OCI-LY7 (cell line): ENCODE measurements around the gene OXCT2. TPM values are rescaled to one million over a fixed set of nuclear protein-coding genes. Genes with fewer than 3 reads are reported as not detected.

Experiments used
- BruUV-seq: library from RNA; stranded (reverse); fragments of 400-500 nt; replicated peaks from 2 replicates; lab custom pipeline; 2021; lab: Mats Ljungman, UMichigan
- CTCF ChIA-PET: fragments of 300-600 bp; sonication (Branson Sonifier 250); formaldehyde crosslinking; loops from one replicate; lab custom pipeline; 2022; ENCODE audit warnings: antibody characterized with exemption; ENCODE audit not compliant: unreplicated experiment; lab: Charles Lee
- POLR2A ChIA-PET: fragments of 300-600 bp; sonication (Branson Sonifier 250); formaldehyde crosslinking; loops from one replicate; lab custom pipeline; 2022; ENCODE audit warnings: antibody characterized with exemption; lab: Charles Lee
- DNase-seq: peaks from one replicate; pipeline ENCODE4 v3.0.0-alpha.2; 2015; ENCODE audit warnings: low spot score
- H2AFZ ChIP-seq: fragments of 200-600 bp; sonication (generic), shearing (Covaris generic); 2 replicates; pipeline ENCODE4 v1.6.1; 2014; ENCODE audit warnings: mild to moderate bottlenecking, antibody characterized with exemption, low read length, moderate library complexity
- H3K27ac ChIP-seq: fragments of 200-600 bp; sonication (generic); 2 replicates; pipeline ENCODE4 v1.5.1; 2014; ENCODE audit warnings: mixed run types, low read depth, mild to moderate bottlenecking, moderate library complexity, low read length, inconsistent platforms; ENCODE audit not compliant: poor library complexity, severe bottlenecking
- H3K36me3 ChIP-seq: fragments of 200-600 bp; sonication (generic); 2 replicates; pipeline ENCODE4 v1.6.1; 2014; ENCODE audit warnings: mild to moderate bottlenecking, antibody characterized with exemption, low read length, moderate library complexity, mixed read lengths; ENCODE audit not compliant: insufficient read depth
- H3K4me1 ChIP-seq: fragments of 200-600 bp; sonication (generic); 2 replicates; pipeline ENCODE4 v1.5.1; 2014; ENCODE audit warnings: mild to moderate bottlenecking, low read length; ENCODE audit not compliant: insufficient read depth, poor library complexity, severe bottlenecking
- H3K4me2 ChIP-seq: fragments of 200-600 bp; sonication (generic); 2 replicates; pipeline ENCODE4 v1.6.1; 2014; ENCODE audit warnings: mild to moderate bottlenecking, low read length
- H3K4me3 ChIP-seq: fragments of 200-600 bp; sonication (generic); 2 replicates; pipeline ENCODE4 v1.5.1; 2014; ENCODE audit warnings: mild to moderate bottlenecking, low read depth, low read length; ENCODE audit not compliant: poor library complexity, severe bottlenecking
- H3K79me2 ChIP-seq: fragments of 200-600 bp; sonication (generic); 2 replicates; pipeline ENCODE4 v1.6.1; 2016; ENCODE audit warnings: low read depth, mild to moderate bottlenecking, low read length, moderate library complexity, mixed read lengths; ENCODE audit not compliant: insufficient read depth
- H3K9me2 ChIP-seq: fragments of 200-600 bp; sonication (generic); 2 replicates; pipeline ENCODE4 v1.6.1; 2016; ENCODE audit warnings: mild to moderate bottlenecking, low read length, mixed read lengths; ENCODE audit not compliant: insufficient read depth
- H3K9me3 ChIP-seq: fragments of 200-600 bp; sonication (generic); 2 replicates; pipeline ENCODE4 v1.6.1; 2014; ENCODE audit warnings: mild to moderate bottlenecking, mixed run types, low read length, mixed read lengths
- H4K20me1 ChIP-seq: fragments of 200-600 bp; sonication (generic); 2 replicates; pipeline ENCODE4 v1.6.1; 2014; ENCODE audit warnings: mild to moderate bottlenecking, antibody characterized with exemption, low read length, moderate library complexity, mixed read lengths; ENCODE audit not compliant: insufficient read depth
- CTCF ChIP-seq: fragments of 200-600 bp; sonication (generic); conservative IDR thresholded peaks from 2 replicates; pipeline ENCODE4 v1.5.1; 2014; ENCODE audit warnings: mild to moderate bottlenecking, antibody characterized with exemption, low read length, moderate library complexity, mixed read lengths
- EZH2phosphoT487 ChIP-seq: fragments of 200-600 bp; sonication (generic); IDR thresholded peaks from 2 replicates; pipeline ENCODE4 v1.6.1; 2018; ENCODE audit warnings: low read depth, borderline replicate concordance, mild to moderate bottlenecking, mixed run types, antibody characterized with exemption, low read length, moderate library complexity, mixed read lengths
- intact Hi-C: fragments of 100-400 bp; cut with micrococcal nuclease; formaldehyde crosslinking; loops from one replicate; pipeline ENCODE4 v1.10.0; 2022; ENCODE audit not compliant: unreplicated experiment
- total RNA-seq, 2 experiments: library from RNA; depleted of rRNA in 1 of 2; stranded (reverse); fragments of >200 nt in 1 of 2; shearing (Covaris generic) in 1 of 2; gene quantifications; 2 replicates each; pipeline ENCODE4 v1.2.3, GENCODE V29; 2014 to 2022

The OXCT2 gene
- total RNA-seq, 2 experiments from 2014 or later, result 0.17 to 0.79 TPM

GRCh38 chr1:39726600-39726999 lies 44.5 kb downstream of the OXCT2 start:
- no peak for TF ChIP-seq EZH2phosphoT487
- no peak for TF ChIP-seq CTCF
- no peak for DNase-seq
- no peak overlapping the region for H3K27ac ChIP-seq
- no peaks in the 10 kb centered on the region for H3K4me1 ChIP-seq
- H3K9me2 ChIP-seq, result no peaks in the 10 kb centered on the region
- CTCF ChIA-PET, result no interaction called here
- no peak overlapping the region for H2AFZ ChIP-seq
- H3K36me3 ChIP-seq, result no peaks in the 10 kb centered on the region
- POLR2A ChIA-PET, result interaction anchor here (0.9 kb wide), 1 partner anchor 10 kb away, joined by 3 read pairs; no protein-coding TSS in a partner anchor
- BruUV-seq, result no TSS peak
- H4K20me1 ChIP-seq, result no peaks in the 10 kb centered on the region
- no peak overlapping the region for H3K4me3 ChIP-seq
- intact Hi-C loops, result no loop called here
- H3K9me3 ChIP-seq, result no peaks in the 10 kb centered on the region
- no peaks in the 10 kb centered on the region for H3K79me2 ChIP-seq
- no peak overlapping the region for H3K4me2 ChIP-seq

DNA sequence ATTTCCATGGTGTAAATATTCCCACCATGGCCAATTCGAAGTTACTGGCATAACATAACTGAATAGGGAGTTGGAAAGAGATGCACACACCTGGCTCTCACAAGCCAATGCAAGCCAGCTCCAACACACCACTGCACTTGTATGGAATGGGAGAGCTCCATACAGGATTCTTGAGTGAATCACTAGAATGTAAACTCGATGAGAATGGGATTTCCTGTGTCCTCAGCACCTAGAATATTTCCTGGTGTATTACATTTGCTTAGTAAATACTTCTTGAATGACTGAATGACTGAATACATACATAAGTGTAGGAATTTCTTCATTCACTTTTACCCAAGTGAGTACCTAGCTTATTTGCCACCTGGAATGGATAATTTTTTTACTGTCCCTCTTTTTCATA lies 48.7 kb downstream of the OXCT2 start:
- intact Hi-C loops, result loop anchor here (5.0 kb wide), 1 partner anchor 65 kb away; no protein-coding TSS in a partner anchor
- no peak for DNase-seq
- no peaks in the 10 kb centered on the region for H3K79me2 ChIP-seq
- H4K20me1 ChIP-seq, result no peaks in the 10 kb centered on the region
- H3K9me3 ChIP-seq, result no peaks in the 10 kb centered on the region
- no peak overlapping the region for H3K4me2 ChIP-seq
- ChIA-PET CTCF (no interaction called here), POLR2A (interaction anchor here (0.6 kb wide), 1 partner anchor 16 kb away, joined by 3 read pairs; no protein-coding TSS in a partner anchor)
- no peaks in the 10 kb centered on the region for H3K4me1 ChIP-seq
- H3K36me3 ChIP-seq, result no peaks in the 10 kb centered on the region
- H3K27ac ChIP-seq, result no peak overlapping the region
- TF ChIP-seq EZH2phosphoT487 (no peak), CTCF (no peak)
- no peak overlapping the region for H2AFZ ChIP-seq
- H3K9me2 ChIP-seq, result no peaks in the 10 kb centered on the region
- no peak overlapping the region for H3K4me3 ChIP-seq
- BruUV-seq, result no TSS peak

GRCh38 chr1:39721664-39722063 lies 49.5 kb downstream of the OXCT2 start:
- H3K4me3 ChIP-seq, result no peak overlapping the region
- intact Hi-C loops, result loop anchor here (2.0 to 5.0 kb wide), 2 partner anchors 64 to 115 kb away; no protein-coding TSS in a partner anchor
- no peaks in the 10 kb centered on the region for H3K4me1 ChIP-seq
- POLR2A ChIA-PET, result interaction anchor here (0.6 kb wide), 1 partner anchor 16 kb away, joined by 3 read pairs; no protein-coding TSS in a partner anchor
- no peaks in the 10 kb centered on the region for H3K79me2 ChIP-seq
- H3K36me3 ChIP-seq, result no peaks in the 10 kb centered on the region
- BruUV-seq, result no TSS peak
- CTCF ChIA-PET, result no interaction called here
- H3K9me2 ChIP-seq, result no peaks in the 10 kb centered on the region
- no peak for TF ChIP-seq EZH2phosphoT487
- no peak for TF ChIP-seq CTCF
- DNase-seq, result no peak
- no peaks in the 10 kb centered on the region for H4K20me1 ChIP-seq
- no peak overlapping the region for H3K27ac ChIP-seq
- no peaks in the 10 kb centered on the region for H3K9me3 ChIP-seq
- no peak overlapping the region for H3K4me2 ChIP-seq
- H2AFZ ChIP-seq, result no peak overlapping the region
